ENCODE measurements around the gene GNA15.

The GNA15 gene

GRCh38 chr19:3213159-3213558 is 77.3 kb downstream of the GNA15 start:
- no peak for DNase-seq

Data from activated CD4-positive, alpha-beta T cell treated with anti-CD3 and anti-CD28 coated beads, Interleukin-2, amount 50 U/mL, for 16 hours (primary cell).